ENCODE data around the gene HORMAD2.
"Not testable (repeated sequence)": the region's sequence is repeated elsewhere in the genome, so short reads cannot be mapped to it uniquely, and the experiment has no call there.

The HORMAD2 gene

GRCh38 chr22:30197389-30197788, 117.1 kb downstream of the HORMAD2 start:
- H3K9ac ChIP-seq (ENCODE audit: low read length in 2 of 2), result no peak overlapping the region
- no peak overlapping the region for H3K4me3 ChIP-seq (ENCODE audit: low read length in 2 of 2)

GRCh38 chr22:30198152-30198825, 118.0 kb downstream of the HORMAD2 start:
- Histone ChIP-seq H3K36me3 (ENCODE audit: control insufficient read depth in 2 of 2, insufficient read depth in 2 of 2, low read length in 2 of 2) (no peaks in the 10 kb centered on the region), H3K4me3 (ENCODE audit: low read length in 2 of 2) (no peak overlapping the region), H3K9ac (ENCODE audit: low read length in 2 of 2) (no peak overlapping the region), H3K27me3 (ENCODE audit: control insufficient read depth in 1 of 2, insufficient read depth in 2 of 2, low read length in 2 of 2) (peaks cover 0 to 2% of the 10 kb centered on the region in 2 donors), H3K4me1 (ENCODE audit: control insufficient read depth, insufficient read depth, low read length) (peaks cover 15% of the 10 kb centered on the region), H3K9me3 (ENCODE audit: control insufficient read depth in 2 of 2, low read length in 2 of 2) (no peaks in the 10 kb centered on the region), H3K27ac (ENCODE audit: low read length) (no peak overlapping the region)

More at GRCh38 chr22:30197389-30197788, 117.1 kb downstream of the HORMAD2 start:
- Histone ChIP-seq H3K36me3 (ENCODE audit: control insufficient read depth in 2 of 2, insufficient read depth in 2 of 2, low read length in 2 of 2) (no peaks in the 10 kb centered on the region), H3K27me3 (ENCODE audit: control insufficient read depth in 1 of 2, insufficient read depth in 2 of 2, low read length in 2 of 2) (no peaks in the 10 kb centered on the region), H3K9me3 (ENCODE audit: control insufficient read depth in 2 of 2, low read length in 2 of 2) (no peaks in the 10 kb centered on the region), H3K27ac (ENCODE audit: low read length) (peak overlapping the region; percentile 55), H3K4me1 (ENCODE audit: control insufficient read depth, insufficient read depth, low read length) (peaks cover 15% of the 10 kb centered on the region)

GRCh38 chr22:30198921-30199320, 118.7 kb downstream of the HORMAD2 start:
- Histone ChIP-seq H3K27me3 (ENCODE audit: control insufficient read depth in 1 of 2, insufficient read depth in 2 of 2, low read length in 2 of 2) (peaks cover 3 to 7% of the 10 kb centered on the region in 2 donors), H3K27ac (ENCODE audit: low read length) (no peak overlapping the region), H3K9ac (ENCODE audit: low read length in 2 of 2) (no peak overlapping the region), H3K4me1 (ENCODE audit: control insufficient read depth, insufficient read depth, low read length) (peaks cover 15% of the 10 kb centered on the region), H3K9me3 (ENCODE audit: control insufficient read depth in 2 of 2, low read length in 2 of 2) (no peaks in the 10 kb centered on the region), H3K4me3 (ENCODE audit: low read length in 2 of 2) (no peak overlapping the region), H3K36me3 (ENCODE audit: control insufficient read depth in 2 of 2, insufficient read depth in 2 of 2, low read length in 2 of 2) (no peaks in the 10 kb centered on the region)

- not testable (repeated sequence) for H3K36me3 ChIP-seq (ENCODE audit: control insufficient read depth in 2 of 2, insufficient read depth in 2 of 2, low read length in 2 of 2); H3K9me3 ChIP-seq (ENCODE audit: control insufficient read depth in 2 of 2, low read length in 2 of 2); H3K9ac ChIP-seq (ENCODE audit: low read length in 2 of 2); H3K4me3 ChIP-seq (ENCODE audit: low read length in 2 of 2); H3K27ac ChIP-seq (ENCODE audit: low read length)
- peaks cover 6 to 13% of the 10 kb centered on the region in 2 donors for H3K27me3 ChIP-seq (ENCODE audit: control insufficient read depth in 1 of 2, insufficient read depth in 2 of 2, low read length in 2 of 2)
- peaks cover 18% of the 10 kb centered on the region for H3K4me1 ChIP-seq (ENCODE audit: control insufficient read depth, insufficient read depth, low read length)
These were observed 120.6 kb downstream of the HORMAD2 start for GRCh38 chr22:30200905-30201304.

GRCh38 chr22:30201945-30202344, 121.7 kb downstream of the HORMAD2 start:
- Histone ChIP-seq H3K27ac (ENCODE audit: low read length) (no peak overlapping the region), H3K4me1 (ENCODE audit: control insufficient read depth, insufficient read depth, low read length) (peaks cover 11% of the 10 kb centered on the region), H3K4me3 (ENCODE audit: low read length in 2 of 2) (no peak overlapping the region), H3K36me3 (ENCODE audit: control insufficient read depth in 2 of 2, insufficient read depth in 2 of 2, low read length in 2 of 2) (no peaks in the 10 kb centered on the region), H3K9ac (ENCODE audit: low read length in 2 of 2) (no peak overlapping the region), H3K27me3 (ENCODE audit: control insufficient read depth in 1 of 2, insufficient read depth in 2 of 2, low read length in 2 of 2) (peaks cover 6 to 13% of the 10 kb centered on the region in 2 donors), H3K9me3 (ENCODE audit: control insufficient read depth in 2 of 2, low read length in 2 of 2) (no peaks in the 10 kb centered on the region)

GRCh38 chr22:30202531-30203006, 122.3 kb downstream of the HORMAD2 start:
- no peak overlapping the region for H3K9ac ChIP-seq (ENCODE audit: low read length in 2 of 2)

GRCh38 chr22:30204015-30204741, 123.9 kb downstream of the HORMAD2 start:
- Histone ChIP-seq H3K4me1 (ENCODE audit: control insufficient read depth, insufficient read depth, low read length) (peaks cover 10% of the 10 kb centered on the region), H3K9ac (ENCODE audit: low read length in 2 of 2) (no peak overlapping the region), H3K36me3 (ENCODE audit: control insufficient read depth in 2 of 2, insufficient read depth in 2 of 2, low read length in 2 of 2) (no peaks in the 10 kb centered on the region), H3K4me3 (ENCODE audit: low read length in 2 of 2) (no peak overlapping the region), H3K27ac (ENCODE audit: low read length) (no peak overlapping the region), H3K27me3 (ENCODE audit: control insufficient read depth in 1 of 2, insufficient read depth in 2 of 2, low read length in 2 of 2) (peaks cover 6 to 13% of the 10 kb centered on the region in 2 donors), H3K9me3 (ENCODE audit: control insufficient read depth in 2 of 2, low read length in 2 of 2) (no peaks in the 10 kb centered on the region)

More at GRCh38 chr22:30202531-30203006, 122.3 kb downstream of the HORMAD2 start:
- Histone ChIP-seq H3K4me3 (ENCODE audit: low read length in 2 of 2) (no peak overlapping the region), H3K4me1 (ENCODE audit: control insufficient read depth, insufficient read depth, low read length) (peaks cover 6% of the 10 kb centered on the region), H3K27me3 (ENCODE audit: control insufficient read depth in 1 of 2, insufficient read depth in 2 of 2, low read length in 2 of 2) (peaks cover 6 to 13% of the 10 kb centered on the region in 2 donors), H3K36me3 (ENCODE audit: control insufficient read depth in 2 of 2, insufficient read depth in 2 of 2, low read length in 2 of 2) (no peaks in the 10 kb centered on the region), H3K9me3 (ENCODE audit: control insufficient read depth in 2 of 2, low read length in 2 of 2) (no peaks in the 10 kb centered on the region), H3K27ac (ENCODE audit: low read length) (no peak overlapping the region)

GRCh38 chr22:30204742-30205111, 124.5 kb downstream of the HORMAD2 start:
- H3K9me3 ChIP-seq (ENCODE audit: control insufficient read depth in 2 of 2, low read length in 2 of 2), result no peaks in the 10 kb centered on the region
- H3K4me3 ChIP-seq (ENCODE audit: low read length in 2 of 2), result no peak overlapping the region
- H3K27ac ChIP-seq (ENCODE audit: low read length), result no peak overlapping the region
- no peaks in the 10 kb centered on the region for H3K36me3 ChIP-seq (ENCODE audit: control insufficient read depth in 2 of 2, insufficient read depth in 2 of 2, low read length in 2 of 2)
- peaks cover 6 to 13% of the 10 kb centered on the region in 2 donors for H3K27me3 ChIP-seq (ENCODE audit: control insufficient read depth in 1 of 2, insufficient read depth in 2 of 2, low read length in 2 of 2)
- H3K9ac ChIP-seq (ENCODE audit: low read length in 2 of 2), result no peak overlapping the region
- peaks cover 10% of the 10 kb centered on the region for H3K4me1 ChIP-seq (ENCODE audit: control insufficient read depth, insufficient read depth, low read length)

GRCh38 chr22:30205281-30206115, 125.2 kb downstream of the HORMAD2 start:
- Histone ChIP-seq H3K9me3 (ENCODE audit: control insufficient read depth in 2 of 2, low read length in 2 of 2) (no peaks in the 10 kb centered on the region), H3K36me3 (ENCODE audit: control insufficient read depth in 2 of 2, insufficient read depth in 2 of 2, low read length in 2 of 2) (no peaks in the 10 kb centered on the region), H3K27ac (ENCODE audit: low read length) (no peak overlapping the region), H3K4me1 (ENCODE audit: control insufficient read depth, insufficient read depth, low read length) (peaks cover 10% of the 10 kb centered on the region), H3K27me3 (ENCODE audit: control insufficient read depth in 1 of 2, insufficient read depth in 2 of 2, low read length in 2 of 2) (peaks cover 6 to 13% of the 10 kb centered on the region in 2 donors), H3K4me3 (ENCODE audit: low read length in 2 of 2) (no peak overlapping the region), H3K9ac (ENCODE audit: low read length in 2 of 2) (no peak overlapping the region)

GRCh38 chr22:30206944-30207343, 126.7 kb downstream of the HORMAD2 start:
- Histone ChIP-seq H3K9me3 (ENCODE audit: control insufficient read depth in 2 of 2, low read length in 2 of 2) (no peaks in the 10 kb centered on the region), H3K27ac (ENCODE audit: low read length) (no peak overlapping the region), H3K4me3 (ENCODE audit: low read length in 2 of 2) (no peak overlapping the region), H3K4me1 (ENCODE audit: control insufficient read depth, insufficient read depth, low read length) (peaks cover 10% of the 10 kb centered on the region), H3K27me3 (ENCODE audit: control insufficient read depth in 1 of 2, insufficient read depth in 2 of 2, low read length in 2 of 2) (peaks cover 6 to 13% of the 10 kb centered on the region in 2 donors), H3K9ac (ENCODE audit: low read length in 2 of 2) (no peak overlapping the region), H3K36me3 (ENCODE audit: control insufficient read depth in 2 of 2, insufficient read depth in 2 of 2, low read length in 2 of 2) (no peaks in the 10 kb centered on the region)

Data from stomach smooth muscle (tissue), 2 donors.